Stimulated activated CD8-positive, alpha-beta memory T cell treated with anti-CD3 and anti-CD28 coated beads, Interleukin-4, amount 100 ng/mL, for 24 hours (primary cell): Measurements from ENCODE around the gene FRMD4A.
"Not testable (repeated sequence)": the region's sequence is repeated elsewhere in the genome, so short reads cannot be mapped to it uniquely, and the experiment has no call there.

Experiments used
- DNase-seq: peaks from one replicate; pipeline ENCODE4 v3.0.0-alpha.2; 2020; ENCODE audit warnings: low read depth

FRMD4A gene

GRCh38 chr10:13977861-13978532 is 352.7 kb downstream of the FRMD4A start:
- DNase-seq: no peak

- no peak for DNase-seq
Measured at GRCh38 chr10:13973742-13974141, 357.0 kb downstream of the FRMD4A start.

- DNase-seq: no peak
Measured at GRCh38 chr10:13972609-13973008, 358.1 kb downstream of the FRMD4A start.

- no peak for DNase-seq
Measured at GRCh38 chr10:13971601-13972475, 358.9 kb downstream of the FRMD4A start.

GRCh38 chr10:13970957-13971353 is 359.8 kb downstream of the FRMD4A start:
- DNase-seq: no peak

- no peak for DNase-seq
Measured at GRCh38 chr10:13970236-13970956, 360.3 kb downstream of the FRMD4A start.

GRCh38 chr10:13969792-13970140 is 361.0 kb downstream of the FRMD4A start:
- no peak for DNase-seq

GRCh38 chr10:13969118-13969791 is 361.5 kb downstream of the FRMD4A start:
- DNase-seq: no peak

GRCh38 chr10:13961853-13962252 is 368.9 kb downstream of the FRMD4A start:
- DNase-seq: no peak

GRCh38 chr10:13961097-13961496 is 369.6 kb downstream of the FRMD4A start:
- no peak for DNase-seq

- no peak for DNase-seq
Measured at GRCh38 chr10:13960603-13961002, 370.1 kb downstream of the FRMD4A start.

- DNase-seq: no peak
Measured at GRCh38 chr10:13959443-13960359, 371.0 kb downstream of the FRMD4A start.

- no peak for DNase-seq
Measured at GRCh38 chr10:13957856-13958255, 372.9 kb downstream of the FRMD4A start.

GRCh38 chr10:13956826-13957225 is 373.9 kb downstream of the FRMD4A start:
- DNase-seq: no peak

- no peak for DNase-seq
Measured at GRCh38 chr10:13955409-13956068, 375.2 kb downstream of the FRMD4A start.

- not testable (repeated sequence) for DNase-seq
Measured at GRCh38 chr10:13954195-13954594, 376.5 kb downstream of the FRMD4A start.

- no peak for DNase-seq
Measured at GRCh38 chr10:13953371-13953770, 377.4 kb downstream of the FRMD4A start.

- no peak for DNase-seq
Measured at GRCh38 chr10:13950543-13950939, 380.2 kb downstream of the FRMD4A start.

- no peak for DNase-seq
Measured at GRCh38 chr10:13949844-13950542, 380.7 kb downstream of the FRMD4A start.

- no peak for DNase-seq
Measured at GRCh38 chr10:13946209-13946460, 384.6 kb downstream of the FRMD4A start.
